ENCODE data around the gene MICAL2. TPM values are rescaled to one million over a fixed set of nuclear protein-coding genes. Genes with fewer than 3 reads are reported as not detected.

MICAL2 gene
- total and polyA plus RNA-seq, 2 donors (not counting 1 experiment from before 2014, with no cell fraction given) = 0.32 to 0.40 TPM

DNA sequence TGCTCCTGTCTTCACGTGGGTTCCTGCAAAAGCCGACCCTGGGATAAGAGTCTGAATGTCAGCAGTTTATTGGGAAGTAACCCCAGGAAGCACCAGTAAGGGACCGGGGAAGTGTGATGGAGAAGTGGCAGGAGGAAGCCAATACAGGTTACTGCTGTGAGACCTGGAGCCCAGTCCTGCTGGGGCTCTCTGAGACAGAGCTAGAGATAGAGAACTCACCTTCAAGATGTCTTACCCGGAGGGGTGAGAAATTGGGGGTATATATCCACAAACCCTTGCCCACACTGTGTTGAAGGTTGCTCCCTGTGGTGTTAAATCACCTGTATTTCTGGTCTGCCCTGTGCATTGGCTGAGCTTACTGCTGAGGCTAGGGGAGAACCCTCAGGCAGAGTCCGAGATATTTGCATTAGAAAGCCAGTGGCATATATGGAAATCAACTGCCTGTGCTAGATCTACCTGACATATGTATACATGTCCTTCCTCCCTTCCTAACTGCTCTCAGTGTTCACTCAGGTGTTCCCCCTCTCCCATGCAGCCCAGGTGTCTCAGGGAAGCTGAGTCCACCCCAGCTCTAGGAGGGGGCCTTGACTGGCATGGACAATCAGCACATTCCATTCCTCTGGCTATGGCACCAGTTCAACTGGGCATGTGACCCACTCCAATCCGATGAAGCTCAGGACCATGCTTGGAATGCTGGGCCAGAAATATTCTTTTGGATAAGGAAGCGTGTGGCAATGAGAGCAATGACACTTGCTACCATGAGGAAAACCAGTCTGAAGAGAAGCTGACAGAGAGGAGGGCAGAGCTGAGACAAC, 6.8 kb upstream of the MICAL2 start:
- Histone ChIP-seq H3K36me3 (replicated peaks in 1 of 2; ENCODE audit: control extremely low read depth in 1 of 2, control insufficient read depth in 1 of 2, extremely low read depth in 1 of 2, insufficient read depth in 2 of 2, low read length in 1 of 2) (no peaks in the 10 kb centered on the region), H3K79me2 (ENCODE audit: control insufficient read depth, insufficient read depth, low read length) (no peaks in the 10 kb centered on the region), H3K4me3 (ENCODE audit: control extremely low read depth in 1 of 5, extremely low read depth in 1 of 5, insufficient read depth in 1 of 5, low read depth in 2 of 5, low read length in 4 of 5) (no peak overlapping the region), H3K4me1 (ENCODE audit: control insufficient read depth in 2 of 2, insufficient read depth in 2 of 2, low read length in 2 of 2) (peaks cover 7 to 9% of the 10 kb centered on the region in 2 donors), H3K4me2 (replicated peaks; ENCODE audit: low read depth, low read length, poor library complexity, severe bottlenecking) (no peak overlapping the region), H4K20me1 (ENCODE audit: control insufficient read depth, insufficient read depth, low read length, poor library complexity, severe bottlenecking) (no peaks in the 10 kb centered on the region), H3K9ac (ENCODE audit: low read length) (no peak overlapping the region), H3K9me3 (ENCODE audit: control extremely low read depth in 1 of 3, control insufficient read depth in 2 of 3, insufficient read depth in 1 of 3, low read length in 2 of 3) (no peaks in the 10 kb centered on the region), H3K27ac (ENCODE audit: low read length in 2 of 2) (no peak overlapping the region), H3K27me3 (replicated peaks in 1 of 4; ENCODE audit: control extremely low read depth in 1 of 4, control insufficient read depth in 3 of 4, insufficient read depth in 4 of 4, low read length in 3 of 4) (peaks cover 0 to 14% (median 4%) of the 10 kb centered on the region in 4 experiments), H2AFZ (ENCODE audit: insufficient read depth, low read depth, low read length, poor library complexity, severe bottlenecking) (no peak overlapping the region)
- DNase-seq = no peak
- no peak for ATAC-seq (ENCODE audit: low read depth)
- Mint-ChIP-seq H3K9me3 (ENCODE audit: insufficient read depth) (no peaks in the 10 kb centered on the region), H3K27me3 (peaks cover 29% of the 10 kb centered on the region), H3K4me3 (no peak overlapping the region), H3K4me1 (peaks cover 7% of the 10 kb centered on the region), H3K27ac (no peak overlapping the region)
- ChIA-PET POLR2A (no interaction called here), CTCF (no interaction called here)
- intact Hi-C loops (cut with micrococcal nuclease) = no loop called here
- no peak for TF ChIP-seq EZH2 (IDR thresholded peaks at IDR 0.05; ENCODE audit: borderline replicate concordance, insufficient read depth, low read depth, low read length, poor library complexity, severe bottlenecking)
- TF ChIP-seq, protein P1, sequence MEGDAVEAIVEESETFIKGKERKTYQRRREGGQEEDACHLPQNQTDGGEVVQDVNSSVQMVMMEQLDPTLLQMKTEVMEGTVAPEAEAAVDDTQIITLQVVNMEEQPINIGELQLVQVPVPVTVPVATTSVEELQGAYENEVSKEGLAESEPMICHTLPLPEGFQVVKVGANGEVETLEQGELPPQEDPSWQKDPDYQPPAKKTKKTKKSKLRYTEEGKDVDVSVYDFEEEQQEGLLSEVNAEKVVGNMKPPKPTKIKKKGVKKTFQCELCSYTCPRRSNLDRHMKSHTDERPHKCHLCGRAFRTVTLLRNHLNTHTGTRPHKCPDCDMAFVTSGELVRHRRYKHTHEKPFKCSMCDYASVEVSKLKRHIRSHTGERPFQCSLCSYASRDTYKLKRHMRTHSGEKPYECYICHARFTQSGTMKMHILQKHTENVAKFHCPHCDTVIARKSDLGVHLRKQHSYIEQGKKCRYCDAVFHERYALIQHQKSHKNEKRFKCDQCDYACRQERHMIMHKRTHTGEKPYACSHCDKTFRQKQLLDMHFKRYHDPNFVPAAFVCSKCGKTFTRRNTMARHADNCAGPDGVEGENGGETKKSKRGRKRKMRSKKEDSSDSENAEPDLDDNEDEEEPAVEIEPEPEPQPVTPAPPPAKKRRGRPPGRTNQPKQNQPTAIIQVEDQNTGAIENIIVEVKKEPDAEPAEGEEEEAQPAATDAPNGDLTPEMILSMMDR (IDR thresholded peaks at IDR 0.05) = no peak
- 64% methylated on average over 4 of the region's 7 CpGs for WGBS (ENCODE audit: insufficient coverage)

- no peak for TF ChIP-seq EZH2 (IDR thresholded peaks at IDR 0.05; ENCODE audit: borderline replicate concordance, insufficient read depth, low read depth, low read length, poor library complexity, severe bottlenecking)
- TF ChIP-seq, protein P1 (IDR thresholded peaks at IDR 0.05) = no peak
- Histone ChIP-seq H3K4me1 (ENCODE audit: control insufficient read depth in 2 of 2, insufficient read depth in 2 of 2, low read length in 2 of 2) (peaks cover 5 to 6% of the 10 kb centered on the region in 2 donors), H3K9ac (ENCODE audit: low read length) (no peak overlapping the region), H3K27ac (ENCODE audit: low read length in 2 of 2) (no peak overlapping the region), H3K4me2 (replicated peaks; ENCODE audit: low read depth, low read length, poor library complexity, severe bottlenecking) (no peak overlapping the region), H4K20me1 (ENCODE audit: control insufficient read depth, insufficient read depth, low read length, poor library complexity, severe bottlenecking) (no peaks in the 10 kb centered on the region), H3K9me3 (ENCODE audit: control extremely low read depth in 1 of 3, control insufficient read depth in 2 of 3, insufficient read depth in 1 of 3, low read length in 2 of 3) (no peaks in the 10 kb centered on the region), H2AFZ (ENCODE audit: insufficient read depth, low read depth, low read length, poor library complexity, severe bottlenecking) (no peak overlapping the region), H3K36me3 (replicated peaks in 1 of 2; ENCODE audit: control extremely low read depth in 1 of 2, control insufficient read depth in 1 of 2, extremely low read depth in 1 of 2, insufficient read depth in 2 of 2, low read length in 1 of 2) (no peaks in the 10 kb centered on the region), H3K27me3 (replicated peaks in 1 of 4; ENCODE audit: control extremely low read depth in 1 of 4, control insufficient read depth in 3 of 4, insufficient read depth in 4 of 4, low read length in 3 of 4) (peaks cover 0 to 28% (median 4%) of the 10 kb centered on the region in 4 experiments), H3K79me2 (ENCODE audit: control insufficient read depth, insufficient read depth, low read length) (no peaks in the 10 kb centered on the region), H3K4me3 (ENCODE audit: control extremely low read depth in 1 of 5, extremely low read depth in 1 of 5, insufficient read depth in 1 of 5, low read depth in 2 of 5, low read length in 4 of 5) (no peak overlapping the region)
- WGBS (ENCODE audit: insufficient coverage) = 47% methylated on average over 2 of the region's 2 CpGs
- Mint-ChIP-seq H3K4me3 (no peak overlapping the region), H3K4me1 (peaks cover 7% of the 10 kb centered on the region), H3K9me3 (ENCODE audit: insufficient read depth) (no peaks in the 10 kb centered on the region), H3K27ac (no peak overlapping the region), H3K27me3 (peaks cover 43% of the 10 kb centered on the region)
- CTCF ChIA-PET = no interaction called here
- DNase-seq = no peak
- no peak for ATAC-seq (ENCODE audit: low read depth)
- intact Hi-C loops (cut with micrococcal nuclease) = no loop called here
- POLR2A ChIA-PET = no interaction called here
Observed at GRCh38 chr11:12105471-12105870, 4.9 kb upstream of the MICAL2 start.

All from B cell (primary cell).